ENCODE measurements around the gene IL17RC. TPM values are rescaled to one million over a fixed set of nuclear protein-coding genes. Genes with fewer than 3 reads are reported as not detected.

The IL17RC gene
- total RNA-seq, 1 donor from 2014 or later: 52.2 TPM

DNA sequence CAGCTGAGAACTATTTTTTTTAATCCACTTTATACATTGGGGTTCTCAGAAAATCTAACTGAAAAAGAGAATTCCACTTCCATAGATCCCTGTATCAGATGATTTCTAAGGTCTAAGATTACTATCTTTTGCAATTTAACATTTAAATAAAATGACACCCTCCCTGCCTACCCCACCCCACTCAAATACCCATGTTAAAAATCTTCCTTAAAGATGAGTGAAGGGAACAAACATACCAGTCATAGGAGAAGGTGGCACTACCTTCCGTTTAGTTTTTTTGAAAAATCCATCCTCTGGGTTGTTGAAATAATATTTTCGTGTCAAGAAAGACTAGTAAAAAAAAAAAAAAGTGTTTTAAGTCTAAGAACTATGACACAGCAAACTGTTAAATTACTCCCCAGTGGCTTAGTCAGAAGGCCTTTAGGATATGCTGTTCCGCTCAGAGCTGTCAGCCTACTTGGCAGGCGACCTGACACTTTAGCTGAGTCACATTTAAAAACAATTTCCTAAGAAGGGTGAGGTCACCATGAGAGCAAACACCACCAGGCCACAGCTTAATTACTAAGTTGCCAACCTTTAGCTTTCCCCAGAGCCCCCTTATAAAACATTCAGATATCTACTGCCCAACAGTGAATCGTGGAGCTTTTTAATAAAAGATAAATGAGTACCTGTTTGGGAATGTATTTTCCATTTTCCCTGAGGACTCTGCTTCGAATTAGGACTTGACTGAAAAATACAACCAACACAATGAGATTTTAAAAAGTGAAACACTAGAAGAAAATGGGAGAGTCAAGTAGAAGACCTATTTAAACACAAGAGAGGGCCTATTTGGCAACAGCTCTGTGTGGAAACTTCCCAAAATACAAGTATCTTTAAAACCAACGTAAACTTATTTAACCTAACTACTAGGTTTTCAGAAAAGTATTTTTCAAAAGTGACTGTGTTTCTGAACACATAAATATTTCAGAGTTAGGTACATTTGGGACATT lies 60.1 kb downstream of the IL17RC start:
- peak; percentile 99 for ATAC-seq

DNA sequence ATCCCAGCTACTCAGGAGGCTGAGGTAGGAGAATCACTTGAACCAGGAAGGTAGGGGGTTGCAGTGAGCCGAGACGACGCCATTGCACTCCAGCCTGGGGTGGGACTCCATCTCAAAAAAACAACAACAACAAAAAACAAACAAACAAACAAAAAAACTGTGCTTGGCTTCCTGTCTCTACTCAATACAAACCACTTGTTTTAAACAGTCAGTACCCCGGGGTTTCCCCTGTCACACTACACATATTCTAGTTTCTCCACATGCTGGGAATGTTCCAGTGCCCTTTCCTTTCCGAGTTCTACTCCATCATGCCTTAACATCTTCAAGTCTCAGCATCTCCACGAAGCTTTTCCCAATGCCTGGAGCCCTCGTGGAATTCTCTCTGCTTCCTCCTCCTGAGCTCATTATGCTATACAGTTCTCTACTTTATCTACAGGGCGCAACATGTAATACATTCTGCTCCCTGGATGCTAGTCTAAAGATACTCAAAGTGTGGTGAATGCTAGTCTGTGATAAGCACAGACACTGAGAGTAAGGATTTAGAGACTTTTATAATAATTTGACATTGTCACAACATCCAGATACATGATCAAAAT lies 61.9 kb downstream of the IL17RC start:
- ATAC-seq: no peak

More for the DNA sequence above, 60.1 kb downstream of the IL17RC start:
- peak; percentile 78 for DNase-seq (ENCODE audit: low spot score)

DNA sequence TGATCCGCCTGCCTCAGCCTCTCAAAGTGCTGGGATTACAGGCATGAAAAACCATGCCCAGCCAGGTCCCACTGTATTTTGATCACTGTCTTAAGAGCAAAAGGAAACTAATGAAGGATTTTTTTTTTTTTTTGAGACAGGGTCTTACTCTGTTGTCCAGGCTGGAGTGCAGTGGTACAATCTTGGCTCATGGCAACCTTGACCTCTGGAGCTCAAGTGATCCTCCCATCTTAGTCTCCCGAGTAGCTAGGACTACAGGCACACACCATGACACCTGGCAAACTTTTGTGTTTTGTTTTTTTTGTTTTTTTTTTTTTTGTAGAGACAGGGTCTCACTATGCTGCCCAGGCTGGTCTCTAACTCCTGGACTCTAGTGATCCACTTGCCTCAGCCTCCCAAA lies 63.4 kb downstream of the IL17RC start:
- no peak for DNase-seq (ENCODE audit: low spot score)
- ATAC-seq: no peak

More for the DNA sequence above, 61.9 kb downstream of the IL17RC start:
- DNase-seq (ENCODE audit: low spot score): no peak

Other genes starting within 250 kb of the IL17RC start
- gene CPNE9, start 213.3 kb upstream of the IL17RC start, total RNA-seq: not detected
- gene BRPF1, start 185.4 kb upstream of the IL17RC start, total RNA-seq: 5.9 TPM
- gene OGG1, start 167.1 kb upstream of the IL17RC start, total RNA-seq: 16.0 TPM
- gene CAMK1, start 147.2 kb upstream of the IL17RC start, total RNA-seq: 24.6 TPM
- 25.8 TPM for gene TADA3, start 124.6 kb upstream of the IL17RC start, total RNA-seq
- 42.1 TPM for gene ARPC4, start 124.0 kb upstream of the IL17RC start, total RNA-seq
- gene TTLL3, start 106.8 kb upstream of the IL17RC start, total RNA-seq: 7.1 TPM
- gene RPUSD3, start 73.1 kb upstream of the IL17RC start, total RNA-seq: 21.1 TPM
- gene CIDEC, start 36.8 kb upstream of the IL17RC start, total RNA-seq: 0.83 TPM
- 21.4 TPM for gene JAGN1, start 26.5 kb upstream of the IL17RC start, total RNA-seq
- 2.5 TPM for gene IL17RE, start 14.2 kb upstream of the IL17RC start, total RNA-seq
- gene CRELD1, start 16.7 kb downstream of the IL17RC start, total RNA-seq: 41.0 TPM
- gene PRRT3, start 35.3 kb downstream of the IL17RC start, total RNA-seq: 0.50 TPM
- 64.2 TPM for gene EMC3, start 69.7 kb downstream of the IL17RC start, total RNA-seq
- 0.65 TPM for gene FANCD2, start 109.3 kb downstream of the IL17RC start, total RNA-seq
- gene FANCD2OS, start 191.2 kb downstream of the IL17RC start, total RNA-seq: not detected
- 44.2 TPM for gene BRK1, start 198.6 kb downstream of the IL17RC start, total RNA-seq
- 14.0 TPM for gene VHL, start 224.7 kb downstream of the IL17RC start, total RNA-seq
- 4.5 TPM for gene IRAK2, start 247.8 kb downstream of the IL17RC start, total RNA-seq